Fibroblast of skin of abdomen (primary cell): ENCODE data around the gene LRIG3. TPM values are rescaled to one million over a fixed set of nuclear protein-coding genes. Genes with fewer than 3 reads are reported as not detected.
"Not testable (repeated sequence)": the region's sequence is repeated elsewhere in the genome, so short reads cannot be mapped to it uniquely, and the experiment has no call there.

Experiments used
- DNase-seq: peaks from one replicate; pipeline ENCODE4 v3.0.0-alpha.2; 2013
- polyA plus RNA-seq, 2 experiments: library from polyadenylated mRNA; unstranded; fragments of 120-200 nt; gene quantifications; one replicate each; pipeline ENCODE4 v1.2.1, GENCODE V29; 2013; ENCODE audit not compliant: insufficient read length in 2 of 2

The LRIG3 gene
- polyA plus RNA-seq (2013, experiment 1 of 2; ENCODE audit: insufficient read length), result 21.3 TPM
- polyA plus RNA-seq (2013, experiment 2 of 2; ENCODE audit: insufficient read length), result 20.5 TPM

- peak; percentile 94 for DNase-seq
Observed at GRCh38 chr12:58920102-58920960, at the start of gene LRIG3. Gene LRIG3, minus strand, starts transcription at chr12:58920504. Its CDS starts 269 bp downstream, at chr12:58920235.

DNA sequence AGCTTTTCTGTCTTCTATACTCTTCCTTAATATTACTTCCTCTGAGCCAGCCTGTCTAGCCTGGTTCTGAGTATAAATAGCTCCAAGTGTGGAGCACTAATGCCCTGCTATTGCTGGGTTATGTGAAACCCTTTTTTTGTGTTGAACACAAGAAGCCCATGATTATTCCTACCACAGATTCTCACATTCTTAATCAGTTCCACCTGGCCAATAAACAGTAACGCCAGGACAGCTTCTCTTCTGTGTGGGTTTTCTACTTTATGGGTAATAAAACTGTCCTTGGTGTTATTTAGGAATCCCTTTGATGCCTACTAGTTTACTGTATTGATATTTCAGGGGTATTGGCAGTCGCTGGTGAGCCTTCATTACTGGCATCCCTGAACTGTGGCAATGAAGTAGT lies 48.9 kb upstream of the LRIG3 start:
- DNase-seq, result peak; percentile 48

GRCh38 chr12:58967561-58967960 lies 47.3 kb upstream of the LRIG3 start:
- peak; percentile 71 for DNase-seq

GRCh38 chr12:58966939-58967338 lies 46.6 kb upstream of the LRIG3 start:
- peak; percentile 29 for DNase-seq

DNA sequence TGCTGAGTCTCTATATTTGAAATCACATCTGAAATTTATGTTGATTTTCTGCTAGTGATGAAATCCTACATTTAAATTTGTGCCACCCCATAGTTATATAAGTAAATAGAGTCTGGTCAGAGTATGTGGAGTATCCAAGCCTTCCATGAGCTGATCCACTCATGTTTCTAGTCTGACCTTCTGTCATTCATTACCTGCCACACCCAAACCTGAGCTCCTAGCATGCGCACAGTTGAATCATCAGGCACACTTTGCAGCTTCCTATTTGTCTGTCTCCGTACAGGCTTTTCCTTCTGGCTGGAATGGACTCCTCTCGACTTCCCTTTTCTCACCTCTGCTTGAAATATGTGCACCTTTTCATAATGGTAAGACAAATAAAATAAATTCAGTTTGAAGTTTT lies 45.3 kb upstream of the LRIG3 start:
- DNase-seq, result no peak

GRCh38 chr12:58963844-58964243 lies 43.5 kb upstream of the LRIG3 start:
- no peak for DNase-seq

DNA sequence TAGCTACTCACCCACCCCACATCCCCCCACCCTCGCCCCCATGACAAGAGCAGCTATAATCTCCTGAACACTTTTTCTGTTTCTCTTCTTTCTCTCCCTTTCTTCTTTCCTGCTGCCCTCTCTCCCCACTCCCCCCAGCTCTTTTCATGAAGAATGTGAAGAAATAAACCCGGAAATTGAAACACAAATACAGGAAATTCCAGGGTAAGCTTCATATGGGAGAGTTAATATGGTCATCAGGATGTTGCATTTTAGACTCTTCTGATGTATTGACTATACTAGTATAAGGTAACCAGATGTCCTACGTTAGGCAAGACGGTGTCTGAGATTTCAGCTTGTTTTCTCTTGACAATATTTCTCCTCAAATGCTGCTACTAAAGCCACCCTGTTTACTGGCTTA lies 41.6 kb upstream of the LRIG3 start:
- peak; percentile 42 for DNase-seq

GRCh38 chr12:58961166-58961565 lies 40.9 kb upstream of the LRIG3 start:
- DNase-seq, result no peak

DNA sequence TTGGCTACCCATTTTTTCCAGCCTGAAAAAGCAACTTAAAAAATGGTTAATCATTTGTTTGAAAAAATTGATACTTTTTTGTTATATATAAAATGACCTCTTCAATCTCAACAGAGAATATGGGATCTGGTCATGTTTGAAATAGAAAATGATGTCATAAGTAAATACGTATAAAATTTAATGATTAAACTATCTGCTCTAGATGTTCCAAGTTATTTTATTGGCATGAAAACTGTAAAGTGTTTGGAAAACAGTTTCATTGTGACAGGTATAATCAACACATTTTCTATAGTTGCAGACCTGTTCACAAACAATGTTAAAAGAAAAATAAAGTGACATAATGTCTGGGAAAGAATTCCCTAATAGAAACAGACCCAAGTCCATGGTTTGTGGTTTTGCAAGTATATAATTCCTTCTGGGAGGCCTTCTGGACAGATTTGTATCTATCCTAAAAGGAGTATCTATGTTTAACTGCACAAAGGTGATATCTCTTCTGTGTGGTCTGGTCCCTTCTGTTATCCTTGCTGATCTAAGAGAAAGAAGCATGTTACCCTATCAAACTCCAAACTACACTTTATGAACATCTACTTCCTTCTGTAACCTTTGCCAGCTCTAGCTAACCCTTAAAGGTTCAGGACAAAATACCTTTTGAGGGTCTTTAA lies 39.5 kb upstream of the LRIG3 start:
- no peak for DNase-seq

DNA sequence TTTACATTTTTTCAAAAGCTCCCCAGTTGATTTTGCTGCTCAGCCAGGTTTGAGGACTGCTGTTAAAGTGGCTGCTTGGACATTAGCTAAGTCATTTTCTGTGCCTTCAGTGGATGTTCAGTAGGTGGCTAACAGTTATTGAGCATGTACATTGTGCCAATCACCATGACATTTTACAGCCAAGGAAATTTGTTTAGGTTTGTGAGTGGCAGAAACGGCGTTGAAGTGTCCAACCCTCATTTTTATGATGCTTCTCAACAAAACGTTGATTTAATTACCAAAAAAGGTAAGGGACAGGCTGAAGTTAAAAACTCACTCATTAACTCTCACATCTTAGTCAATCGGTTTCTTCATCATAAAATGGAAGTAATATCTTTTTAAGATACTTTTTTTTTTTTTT lies 37.0 kb upstream of the LRIG3 start:
- no peak for DNase-seq

- no peak for DNase-seq
Observed at GRCh38 chr12:58955849-58956248, 35.5 kb upstream of the LRIG3 start.

DNA sequence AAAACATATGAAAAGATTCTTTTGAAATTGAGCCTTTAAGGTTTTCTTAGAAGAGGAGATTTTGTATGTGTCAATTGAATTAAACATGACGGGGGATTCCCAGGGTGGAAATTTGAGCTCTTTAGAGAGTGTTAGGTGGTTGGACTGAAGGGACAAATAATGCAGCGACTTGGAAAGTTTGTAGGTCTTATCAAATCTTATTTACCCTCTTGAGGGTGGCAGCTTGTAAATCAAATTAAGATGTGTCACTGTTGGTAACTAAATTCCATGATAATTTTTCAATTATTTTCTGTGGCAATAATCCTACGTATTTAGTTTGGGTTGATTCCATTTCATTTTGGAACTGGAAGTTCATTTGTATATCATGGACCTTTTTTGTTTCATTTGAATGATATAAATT lies 33.7 kb upstream of the LRIG3 start:
- no peak for DNase-seq

GRCh38 chr12:58950739-58951100 lies 30.4 kb upstream of the LRIG3 start:
- DNase-seq, result no peak

DNA sequence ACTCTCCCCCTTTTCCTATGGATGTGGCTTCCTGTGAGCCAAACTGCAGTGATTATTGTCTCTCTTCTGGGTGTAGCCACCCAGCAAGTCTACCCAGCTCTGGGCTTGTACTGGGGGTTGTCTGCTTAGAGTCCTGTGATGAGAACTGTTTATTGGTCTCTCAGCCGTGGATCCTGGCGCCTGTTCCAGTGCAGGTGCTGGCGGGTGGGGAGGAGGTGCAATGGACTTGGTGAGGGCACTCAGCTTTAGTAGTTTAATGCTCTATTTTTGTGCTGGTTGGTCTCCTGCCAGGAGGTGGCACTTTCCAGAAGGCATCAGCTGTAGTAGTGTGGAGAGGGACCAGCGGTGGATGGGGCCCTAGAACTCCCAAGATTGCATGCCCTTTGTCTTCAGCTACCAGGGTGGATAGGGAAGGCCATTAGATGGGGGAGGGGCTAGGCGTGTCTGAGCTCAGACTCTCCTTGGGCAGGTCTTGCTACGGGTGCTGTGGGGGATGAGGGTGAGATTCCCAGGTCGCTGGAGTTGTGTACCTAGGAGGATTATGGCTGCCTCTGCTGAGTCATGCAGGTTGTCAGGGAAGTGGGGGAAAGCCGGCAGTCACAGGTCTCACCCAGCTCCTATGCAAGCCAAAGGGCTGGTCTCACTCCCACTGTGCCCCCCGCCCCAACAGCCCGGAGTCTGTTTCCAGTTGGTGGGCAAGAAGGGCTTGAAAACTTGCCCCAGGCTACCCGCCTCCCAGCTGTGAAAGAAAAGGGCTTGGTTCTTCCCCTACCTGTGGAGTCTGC lies 29.8 kb upstream of the LRIG3 start:
- DNase-seq, result not testable (repeated sequence)

GRCh38 chr12:58943079-58943478 lies 22.8 kb upstream of the LRIG3 start:
- no peak for DNase-seq

GRCh38 chr12:58942345-58942744 lies 22.0 kb upstream of the LRIG3 start:
- no peak for DNase-seq

- DNase-seq, result no peak
Observed at GRCh38 chr12:58939399-58940100, 19.2 kb upstream of the LRIG3 start.

DNA sequence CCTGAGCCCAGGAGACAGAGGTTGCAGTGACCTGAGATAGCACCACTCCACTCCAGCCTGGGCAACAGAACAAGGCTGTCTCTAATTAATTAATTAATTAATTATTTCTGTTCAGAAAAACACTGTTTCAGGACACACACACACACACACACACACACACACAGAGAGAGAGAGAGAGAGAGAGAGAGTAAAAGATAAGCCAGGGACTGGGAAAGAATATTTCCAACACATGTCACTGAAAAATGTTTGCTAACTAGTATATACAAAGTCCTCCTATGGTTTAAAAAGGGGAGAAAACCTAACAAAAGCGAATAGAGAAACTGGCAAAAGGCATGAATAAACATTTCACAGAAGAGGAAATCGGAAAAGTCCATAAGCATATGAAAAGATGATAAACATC lies 18.1 kb upstream of the LRIG3 start:
- no peak for DNase-seq

- no peak for DNase-seq
Observed at GRCh38 chr12:58934528-58934927, 14.2 kb upstream of the LRIG3 start.

DNA sequence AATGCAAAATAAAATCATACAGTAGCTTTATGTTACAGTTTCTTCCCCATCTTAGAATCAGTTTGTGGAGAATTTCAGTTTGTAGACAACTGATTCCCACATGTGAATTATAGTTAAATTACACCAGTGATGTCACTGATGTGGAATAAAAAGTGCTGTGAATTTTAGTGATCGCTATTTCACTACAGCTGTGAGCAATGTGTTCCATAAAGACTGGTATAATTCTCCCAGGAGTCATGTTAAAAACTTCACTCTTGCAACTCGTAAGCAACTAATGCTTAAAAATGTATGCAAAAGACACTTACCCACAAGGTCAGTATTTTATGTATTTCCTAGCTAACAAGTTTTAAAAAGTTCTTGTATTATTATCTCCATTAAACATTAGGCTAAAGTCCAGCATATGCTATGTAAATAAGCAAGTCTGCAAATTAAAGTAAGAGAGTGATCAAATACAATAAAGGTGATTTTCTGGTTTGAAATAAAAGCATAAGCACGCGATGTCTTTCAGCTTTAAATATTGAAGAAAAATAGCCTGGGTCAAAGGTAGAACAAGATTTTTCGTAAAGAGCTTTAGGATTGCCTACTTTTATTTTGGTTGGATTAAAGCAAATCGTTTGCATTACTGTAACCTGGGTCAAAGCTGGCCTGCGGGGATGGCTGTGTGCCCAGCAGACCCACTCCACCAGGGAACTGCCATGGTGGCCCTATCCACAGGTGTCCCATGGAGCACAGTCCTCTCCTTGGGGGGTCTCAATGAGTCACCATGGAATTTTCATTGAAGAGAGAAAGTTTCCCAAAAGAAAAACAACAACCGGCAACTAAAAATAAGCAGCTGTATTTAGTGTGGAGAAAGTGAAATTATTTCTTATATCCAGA lies 12.7 kb upstream of the LRIG3 start:
- peak; percentile 19 for DNase-seq

GRCh38 chr12:58931518-58931917 lies 11.2 kb upstream of the LRIG3 start:
- no peak for DNase-seq
